Smooth muscle cell (in vitro differentiated cells): ENCODE measurements around the gene KRT73. TPM values are rescaled to one million over a fixed set of nuclear protein-coding genes. Genes with fewer than 3 reads are reported as not detected.

ENCODE experiments used
- DNase-seq: peaks from one replicate; lab custom pipeline; 2025; ENCODE audit not compliant: unreplicated experiment; lab: John Stamatoyannopoulos, UW
- H2AFZ ChIP-seq: fragments of 200-600 bp; sonication (generic); 2 replicates; pipeline ENCODE4 v1.6.0; 2016; ENCODE audit warnings: antibody characterized with exemption, low read depth, mild to moderate bottlenecking
- H3F3A ChIP-seq: fragments of 200-600 bp; sonication (generic); 2 replicates; pipeline ENCODE4 v1.6.0; 2017; ENCODE audit warnings: antibody characterized with exemption, low read depth
- H3K27ac ChIP-seq: fragments of 200-600 bp; sonication (generic); 2 replicates; pipeline ENCODE4 v1.5.1; 2016; ENCODE audit warnings: low read depth, mild to moderate bottlenecking
- H3K27me3 ChIP-seq: fragments of 200-600 bp; sonication (generic); 2 replicates; pipeline ENCODE4 v1.6.1; 2016; ENCODE audit warnings: low read depth, mild to moderate bottlenecking
- H3K36me3 ChIP-seq: fragments of 200-600 bp; sonication (generic); 2 replicates; pipeline ENCODE4 v1.5.1; 2016; ENCODE audit warnings: low read depth
- H3K4me1 ChIP-seq: fragments of 200-600 bp; sonication (generic); 2 replicates; pipeline ENCODE4 v1.5.1; 2016; ENCODE audit warnings: low read depth
- H3K4me2 ChIP-seq: fragments of 200-600 bp; sonication (generic); 2 replicates; pipeline ENCODE4 v1.6.0; 2016; ENCODE audit warnings: mild to moderate bottlenecking
- H3K4me3 ChIP-seq: fragments of 200-600 bp; sonication (generic); 2 replicates; pipeline ENCODE4 v1.5.1; 2016; ENCODE audit warnings: mild to moderate bottlenecking
- H3K79me2 ChIP-seq: fragments of 200-600 bp; sonication (generic); 2 replicates; pipeline ENCODE4 v1.6.0; 2016; ENCODE audit warnings: low read depth, mild to moderate bottlenecking
- H3K9ac ChIP-seq: fragments of 200-600 bp; sonication (generic); 2 replicates; pipeline ENCODE4 v1.6.0; 2016; ENCODE audit warnings: low read depth
- H3K9me3 ChIP-seq: fragments of 200-600 bp; sonication (generic); replicated peaks from 2 replicates; pipeline ENCODE4 v1.5.1; 2016; ENCODE audit warnings: low read depth
- H4K20me1 ChIP-seq: fragments of 200-600 bp; sonication (generic); 2 replicates; pipeline ENCODE4 v1.6.0; 2016; ENCODE audit warnings: low read depth
- CTCF ChIP-seq: fragments of 200-600 bp; sonication (generic); IDR thresholded peaks from 2 replicates; pipeline ENCODE4 v1.5.1; 2017; ENCODE audit warnings: borderline replicate concordance, mild to moderate bottlenecking, antibody characterized with exemption; ENCODE audit not compliant: insufficient read depth, poor library complexity, severe bottlenecking
- WGBS: methylation state at CpG from one replicate; pipeline ENCODE4 v1.1.7; 2016; ENCODE audit warnings: low lambda C conversion rate; 5-methylcytosine and 5-hydroxymethylcytosine counted together
- polyA plus RNA-seq: library from polyadenylated mRNA; unstranded; fragments of >200 nt; fragmentation: Nextera tagmentation; extraction: Ambion mirVana; gene quantifications from 2 replicates; pipeline ENCODE4 v1.2.1, GENCODE V29; 2016
- total RNA-seq: library from RNA; depleted of rRNA; stranded (reverse); fragments of >200 nt; gene quantifications from 2 replicates; pipeline ENCODE4 v1.2.3, GENCODE V29; 2014

Gene KRT73
- total and polyA plus RNA-seq, 2 experiments from 2014 or later: not detected

- Histone ChIP-seq H3K4me3 (no peak overlapping the region), H2AFZ (no peak overlapping the region), H3K4me1 (no peaks in the 10 kb centered on the region), H3K79me2 (no peaks in the 10 kb centered on the region), H3F3A (no peaks in the 10 kb centered on the region), H3K4me2 (no peak overlapping the region), H3K36me3 (no peaks in the 10 kb centered on the region), H3K9me3 (no peaks in the 10 kb centered on the region), H3K9ac (no peak overlapping the region), H4K20me1 (no peaks in the 10 kb centered on the region), H3K27ac (no peak overlapping the region), H3K27me3 (peaks cover 47% of the 10 kb centered on the region)
- no peak for DNase-seq
- WGBS: 75% methylated on average over 2 of the region's 2 CpGs
- TF ChIP-seq CTCF: no peak
These were observed 9.2 kb upstream of the KRT73 start for GRCh38 chr12:52627395-52628110.

- Histone ChIP-seq H3K4me2 (no peak overlapping the region), H3K4me1 (no peaks in the 10 kb centered on the region), H4K20me1 (no peaks in the 10 kb centered on the region), H3K79me2 (no peaks in the 10 kb centered on the region), H2AFZ (no peak overlapping the region), H3K27ac (no peak overlapping the region), H3K36me3 (no peaks in the 10 kb centered on the region), H3K9ac (no peak overlapping the region), H3K4me3 (no peak overlapping the region), H3F3A (no peaks in the 10 kb centered on the region), H3K27me3 (peaks cover 51% of the 10 kb centered on the region), H3K9me3 (no peaks in the 10 kb centered on the region)
- 68% methylated on average over 5 of the region's 5 CpGs for WGBS
- DNase-seq: no peak
- TF ChIP-seq CTCF: no peak
These were observed 4.0 kb upstream of the KRT73 start for GRCh38 chr12:52622349-52622748.

- no peak for DNase-seq
- Histone ChIP-seq H3F3A (no peaks in the 10 kb centered on the region), H3K27me3 (peaks cover 35% of the 10 kb centered on the region), H3K79me2 (no peaks in the 10 kb centered on the region), H4K20me1 (no peaks in the 10 kb centered on the region), H3K9ac (no peak overlapping the region), H3K4me1 (no peaks in the 10 kb centered on the region), H3K36me3 (no peaks in the 10 kb centered on the region), H3K27ac (no peak overlapping the region), H3K4me3 (no peak overlapping the region), H3K9me3 (no peaks in the 10 kb centered on the region), H2AFZ (no peak overlapping the region), H3K4me2 (no peak overlapping the region)
- 97% methylated on average over 2 of the region's 2 CpGs for WGBS
- no peak for TF ChIP-seq CTCF
These were observed 507 bp upstream of the KRT73 start for GRCh38 chr12:52618866-52619265.

- Histone ChIP-seq H3K9me3 (no peaks in the 10 kb centered on the region), H3K4me1 (no peaks in the 10 kb centered on the region), H2AFZ (no peak overlapping the region), H3K4me3 (no peak overlapping the region), H3K4me2 (no peak overlapping the region), H3K9ac (no peak overlapping the region), H3K36me3 (no peaks in the 10 kb centered on the region), H3F3A (no peaks in the 10 kb centered on the region), H3K27ac (no peak overlapping the region), H3K27me3 (peaks cover 34% of the 10 kb centered on the region), H3K79me2 (no peaks in the 10 kb centered on the region), H4K20me1 (no peaks in the 10 kb centered on the region)
- TF ChIP-seq CTCF: no peak
- 87% methylated on average over 7 of the region's 7 CpGs for WGBS
- no peak for DNase-seq
These were observed 965 bp downstream of the KRT73 start for GRCh38 chr12:52617403-52617785.
